Cardiac muscle cell (in vitro differentiated cells and primary cell): Measurements from ENCODE around the gene NEK1. TPM values are rescaled to one million over a fixed set of nuclear protein-coding genes. Genes with fewer than 3 reads are reported as not detected.
"Not testable (repeated sequence)": the region's sequence is repeated elsewhere in the genome, so short reads cannot be mapped to it uniquely, and the experiment has no call there.

Source experiments
- DNase-seq, 2 donors: peaks; one replicate each; pipeline versions ENCODE4 v3.0.0 to v3.0.0-alpha.2; 2010 to 2017; ENCODE audit warnings: low read depth in 1 of 2, low spot score in 1 of 2
- H3K27ac ChIP-seq: fragments of 200-600 bp; sonication (generic); 2 replicates; pipeline ENCODE4 v1.5.1; 2016
- H3K27me3 ChIP-seq: fragments of 200-600 bp; sonication (generic); 2 replicates; pipeline ENCODE4 v1.6.0; 2016; ENCODE audit warnings: control low read depth
- H3K36me3 ChIP-seq: fragments of 200-600 bp; sonication (generic); 2 replicates; pipeline ENCODE4 v1.5.1; 2016; ENCODE audit warnings: control low read depth
- H3K4me1 ChIP-seq: fragments of 200-600 bp; sonication (generic); 2 replicates; pipeline ENCODE4 v1.8.1; 2017; ENCODE audit warnings: low read depth, mild to moderate bottlenecking, mixed run types
- H3K4me3 ChIP-seq: fragments of 200-600 bp; sonication (generic); 2 replicates; pipeline ENCODE4 v1.5.1; 2016; ENCODE audit warnings: mild to moderate bottlenecking
- H3K9me3 ChIP-seq: fragments of 200-600 bp; sonication (generic); 2 replicates; pipeline ENCODE4 v1.5.1; 2017; ENCODE audit warnings: low read depth, mild to moderate bottlenecking, control low read depth
- CTCF ChIP-seq: IDR thresholded peaks from 2 replicates; pipeline ENCODE4 v1.5.1; 2012; ENCODE audit warnings: low read depth, mild to moderate bottlenecking, low read length
- polyA plus RNA-seq: library from polyadenylated mRNA; unstranded; fragments of >200 nt; fragmentation: Nextera tagmentation; extraction: Ambion mirVana; gene quantifications from 2 replicates; pipeline ENCODE4 v1.2.1, GENCODE V29; 2016
- total RNA-seq: library from RNA; depleted of rRNA; stranded (reverse); fragments of >200 nt; gene quantifications from 2 replicates; pipeline ENCODE4 v1.2.3, GENCODE V29; 2016

Gene NEK1
- total and polyA plus RNA-seq, 2 experiments from 2014 or later = 11.3 to 17.0 TPM

- Histone ChIP-seq H3K9me3 (no peaks in the 10 kb centered on the region), H3K36me3 (no peaks in the 10 kb centered on the region), H3K4me3 (no peak overlapping the region), H3K27ac (no peak overlapping the region), H3K27me3 (no peaks in the 10 kb centered on the region), H3K4me1 (peaks cover 3% of the 10 kb centered on the region)
- TF ChIP-seq CTCF = peak; percentile 4
- peak in 1 of 2 donors; percentile 7 for DNase-seq
Measured at GRCh38 chr4:169484485-169484884, 127.9 kb downstream of the NEK1 start.

GRCh38 chr4:169464080-169464479 lies 148.3 kb downstream of the NEK1 start:
- no peak for DNase-seq
- Histone ChIP-seq H3K27ac (no peak overlapping the region), H3K27me3 (no peaks in the 10 kb centered on the region), H3K9me3 (no peaks in the 10 kb centered on the region), H3K4me3 (no peak overlapping the region), H3K4me1 (no peaks in the 10 kb centered on the region), H3K36me3 (no peaks in the 10 kb centered on the region)
- no peak for TF ChIP-seq CTCF

GRCh38 chr4:169460081-169460480 lies 152.3 kb downstream of the NEK1 start:
- Histone ChIP-seq H3K36me3 (no peaks in the 10 kb centered on the region), H3K27ac (no peak overlapping the region), H3K27me3 (no peaks in the 10 kb centered on the region), H3K9me3 (no peaks in the 10 kb centered on the region), H3K4me3 (no peak overlapping the region), H3K4me1 (no peaks in the 10 kb centered on the region)
- no peak for TF ChIP-seq CTCF
- DNase-seq = no peak

GRCh38 chr4:169458575-169458974 lies 153.8 kb downstream of the NEK1 start:
- Histone ChIP-seq H3K4me1 (no peaks in the 10 kb centered on the region), H3K36me3 (no peaks in the 10 kb centered on the region), H3K9me3 (no peaks in the 10 kb centered on the region), H3K27ac (no peak overlapping the region), H3K27me3 (no peaks in the 10 kb centered on the region), H3K4me3 (no peak overlapping the region)
- DNase-seq = no peak
- no peak for TF ChIP-seq CTCF

GRCh38 chr4:169452644-169453043 lies 159.7 kb downstream of the NEK1 start:
- DNase-seq, H3K27me3 ChIP-seq, H3K36me3 ChIP-seq, H3K4me3 ChIP-seq, H3K9me3 ChIP-seq, H3K27ac ChIP-seq, H3K4me1 ChIP-seq: not testable (repeated sequence)

- H3K27ac ChIP-seq, H3K4me3 ChIP-seq, H3K4me1 ChIP-seq, H3K36me3 ChIP-seq, H3K9me3 ChIP-seq, H3K27me3 ChIP-seq, DNase-seq: not testable (repeated sequence)
Measured at GRCh38 chr4:169448935-169449334, 163.4 kb downstream of the NEK1 start.

GRCh38 chr4:169446824-169447223 lies 165.6 kb downstream of the NEK1 start:
- no peak for TF ChIP-seq CTCF
- Histone ChIP-seq H3K27me3 (no peaks in the 10 kb centered on the region), H3K4me1 (no peaks in the 10 kb centered on the region), H3K4me3 (no peak overlapping the region), H3K27ac (no peak overlapping the region), H3K9me3 (no peaks in the 10 kb centered on the region), H3K36me3 (no peaks in the 10 kb centered on the region)
- DNase-seq = no peak
